Smooth muscle cell of the brain vasculature (primary cell): ENCODE data around the gene SLC39A5.
"Not testable (repeated sequence)": the region's sequence is repeated elsewhere in the genome, so short reads cannot be mapped to it uniquely, and the experiment has no call there.

ENCODE experiments used
- DNase-seq: peaks from one replicate; pipeline ENCODE4 v3.0.0-alpha.2; 2012; ENCODE audit warnings: low read depth, low spot score

The SLC39A5 gene

GRCh38 chr12:56229916-56230431, at the start of gene SLC39A5:
Gene SLC39A5, plus strand, starts transcription at chr12:56230051. Its CDS starts 1,224 bp downstream, at chr12:56231275.
- DNase-seq, result no peak

GRCh38 chr12:56186957-56187356, 42.9 kb upstream of the SLC39A5 start:
- DNase-seq, result no peak

- DNase-seq, result no peak
Measured at GRCh38 chr12:56188131-56188777, 41.6 kb upstream of the SLC39A5 start.

GRCh38 chr12:56188778-56189098, 41.1 kb upstream of the SLC39A5 start:
- no peak for DNase-seq

GRCh38 chr12:56189099-56189917, 40.5 kb upstream of the SLC39A5 start, which contains the start of gene SMARCC2:
Gene SMARCC2, minus strand, starts transcription at chr12:56189483. Its CDS starts 22 bp downstream, at chr12:56189461.
- DNase-seq, result peak; percentile 74

- peak; percentile 70 for DNase-seq
Measured at GRCh38 chr12:56189918-56190694, 39.7 kb upstream of the SLC39A5 start.

- DNase-seq, result no peak
Measured at GRCh38 chr12:56190695-56191155, 39.1 kb upstream of the SLC39A5 start.

- no peak for DNase-seq
Measured at GRCh38 chr12:56192582-56192981, 37.3 kb upstream of the SLC39A5 start.

GRCh38 chr12:56193025-56193578, 36.7 kb upstream of the SLC39A5 start:
- peak; percentile 78 for DNase-seq

- not testable (repeated sequence) for DNase-seq
Measured at GRCh38 chr12:56196818-56197550, 32.9 kb upstream of the SLC39A5 start.

- no peak for DNase-seq
Measured at GRCh38 chr12:56197921-56198635, 31.8 kb upstream of the SLC39A5 start.

- DNase-seq, result no peak
Measured at GRCh38 chr12:56198836-56199235, 31.0 kb upstream of the SLC39A5 start.

- DNase-seq, result no peak
Measured at GRCh38 chr12:56202366-56202765, 27.5 kb upstream of the SLC39A5 start.

- DNase-seq, result no peak
Measured at GRCh38 chr12:56202838-56203237, 27.0 kb upstream of the SLC39A5 start.

GRCh38 chr12:56204275-56204674, 25.6 kb upstream of the SLC39A5 start:
- DNase-seq, result no peak

GRCh38 chr12:56205445-56205844, 24.4 kb upstream of the SLC39A5 start:
- DNase-seq, result no peak

GRCh38 chr12:56206452-56207166, 23.2 kb upstream of the SLC39A5 start:
- no peak for DNase-seq

- DNase-seq, result no peak
Measured at GRCh38 chr12:56208006-56208405, 21.8 kb upstream of the SLC39A5 start.

- no peak for DNase-seq
Measured at GRCh38 chr12:56212361-56212760, 17.5 kb upstream of the SLC39A5 start.

- no peak for DNase-seq
Measured at GRCh38 chr12:56213878-56214277, 16.0 kb upstream of the SLC39A5 start.
